SH-SY5Y (cell line): Measurements from ENCODE around the gene FZR1.

ENCODE experiments used
- GATA2 ChIP-seq: IDR thresholded peaks from 2 replicates; pipeline ENCODE4 v1.6.1; 2011; ENCODE audit warnings: mild to moderate bottlenecking, low read depth, low read length
- GATA3 ChIP-seq: IDR thresholded peaks from 2 replicates; pipeline ENCODE4 v1.6.1; 2011; ENCODE audit warnings: low read depth, mild to moderate bottlenecking, low read length, moderate library complexity

FZR1 gene

DNA sequence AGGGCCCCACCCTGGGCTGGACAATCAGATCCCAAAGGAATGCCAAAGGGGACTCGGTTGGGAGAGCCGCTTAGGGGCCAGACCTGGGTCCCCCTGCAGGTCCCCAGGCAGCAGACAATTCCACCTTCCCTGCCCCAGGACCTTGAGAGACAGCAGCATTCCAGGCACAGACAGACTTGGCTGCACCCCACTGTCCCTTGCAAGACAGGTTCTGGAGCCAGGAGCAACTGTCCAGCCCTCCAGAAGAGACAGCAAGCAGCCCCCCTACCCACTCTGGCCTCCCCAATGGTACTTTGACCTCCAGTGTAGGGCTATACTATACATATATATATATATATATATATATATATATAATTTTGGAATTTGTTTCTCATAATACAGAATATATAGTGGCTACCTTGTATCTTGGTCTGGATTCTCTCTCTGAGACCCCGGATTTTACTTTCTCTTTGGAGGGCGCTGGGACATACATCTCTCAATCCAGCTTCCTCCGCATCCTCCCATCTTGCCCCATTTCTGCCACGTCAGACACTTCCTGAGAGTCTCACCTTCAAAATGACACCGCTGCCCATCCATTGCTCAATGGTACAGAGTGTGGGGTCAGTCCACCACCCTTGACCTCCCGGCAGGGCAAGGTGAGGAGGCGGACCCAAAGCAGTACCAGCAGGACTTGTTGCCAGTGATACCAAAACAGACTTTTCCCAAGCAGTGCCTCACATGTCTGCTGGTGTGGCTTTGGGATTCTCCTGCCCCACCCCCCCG is 38.5 kb upstream of the FZR1 start:
- TF ChIP-seq GATA2 (no peak), GATA3 (no peak)

DNA sequence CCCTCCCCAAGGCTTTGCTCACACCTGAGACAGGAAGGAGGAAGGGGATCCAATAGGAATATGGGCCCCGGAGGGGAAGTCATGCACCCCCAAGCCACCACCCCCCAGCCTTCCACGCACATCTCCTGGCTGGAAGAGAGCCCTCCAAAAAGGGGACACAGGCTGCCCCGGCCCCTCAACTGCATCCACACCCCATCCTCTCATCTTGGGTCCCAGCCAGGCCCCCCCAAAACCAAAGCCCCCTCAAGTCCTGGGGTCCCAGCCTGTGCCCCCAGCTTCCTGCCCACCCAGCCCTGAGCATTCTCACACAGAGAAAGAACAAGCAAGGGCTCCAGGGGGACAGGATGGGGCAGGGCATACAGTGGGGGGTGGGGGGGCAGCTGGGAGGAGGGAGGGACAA is 37.9 kb upstream of the FZR1 start:
- TF ChIP-seq GATA2 (no peak), GATA3 (no peak)

DNA sequence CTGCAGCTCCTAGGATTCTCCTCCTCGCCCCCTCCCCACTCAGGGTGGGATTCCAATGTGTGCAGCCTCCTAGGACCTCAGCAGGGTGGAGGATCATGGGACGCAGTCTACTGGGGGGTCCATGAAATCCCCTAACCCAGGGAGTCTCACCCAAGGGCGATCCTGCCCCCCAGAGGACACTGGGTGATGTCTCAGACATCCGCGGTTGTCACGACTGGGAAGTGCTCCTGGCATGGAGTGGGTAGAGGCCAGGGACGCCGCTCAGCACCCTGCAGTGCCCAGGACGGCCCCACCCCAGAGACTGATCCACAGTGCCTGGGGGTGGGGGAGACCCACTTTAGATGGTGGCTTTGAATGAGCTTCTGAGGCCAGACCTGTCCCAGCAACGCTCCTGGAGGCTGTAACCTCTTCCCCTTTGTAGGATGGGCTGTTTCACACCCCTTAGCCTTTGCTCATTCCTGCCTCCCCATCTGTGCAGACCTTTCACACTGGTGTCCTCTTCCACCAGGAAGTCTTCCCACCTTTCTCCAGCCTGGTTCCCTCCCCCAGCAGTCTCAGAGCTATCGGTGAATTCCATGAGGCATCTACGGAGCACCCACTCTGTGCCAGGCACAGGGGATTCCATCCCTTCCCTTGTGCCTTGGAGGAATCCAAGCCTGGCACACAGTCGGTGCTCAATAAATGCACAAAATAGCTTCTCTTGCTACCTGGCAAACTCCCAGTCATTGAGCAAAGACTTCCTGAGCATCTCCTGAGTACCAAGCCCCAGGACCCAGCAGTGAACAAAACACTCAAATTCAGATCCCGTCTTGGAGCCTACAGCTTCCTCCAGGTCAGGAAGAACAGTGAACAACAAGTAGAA is 36.2 kb upstream of the FZR1 start:
- TF ChIP-seq GATA2, result no peak
- no peak for TF ChIP-seq GATA3

DNA sequence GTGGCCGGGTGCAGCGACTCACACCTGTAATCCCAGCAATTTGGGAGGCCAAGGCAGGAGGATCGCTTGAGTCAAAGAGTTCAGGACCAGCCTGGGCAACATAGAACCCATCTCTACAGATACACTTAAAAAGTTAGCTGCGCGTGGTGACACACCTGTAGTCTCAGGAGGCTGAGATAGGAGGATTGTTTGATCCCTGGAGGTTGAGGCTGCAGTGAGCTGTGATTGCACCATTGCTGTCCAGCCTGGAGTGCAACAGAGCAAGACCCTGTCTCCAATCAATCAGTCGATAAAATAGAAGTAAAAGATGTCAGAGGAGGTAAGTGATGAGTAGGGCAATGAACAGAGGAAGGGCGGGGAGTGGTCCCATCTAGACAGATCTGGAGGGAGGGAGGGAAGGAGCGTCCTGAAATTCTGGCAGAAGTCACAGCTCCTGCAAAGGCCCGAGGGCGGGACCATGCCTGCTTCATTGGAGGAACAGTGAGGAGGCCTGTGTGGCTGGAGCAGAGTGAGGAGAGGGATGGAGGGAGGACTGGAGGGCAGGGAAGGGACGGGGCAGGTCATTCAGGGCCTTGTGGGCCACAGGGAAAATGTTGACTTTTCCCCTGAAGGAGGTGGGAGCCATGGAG is 35.5 kb upstream of the FZR1 start:
- TF ChIP-seq GATA2 (no peak), GATA3 (no peak)

DNA sequence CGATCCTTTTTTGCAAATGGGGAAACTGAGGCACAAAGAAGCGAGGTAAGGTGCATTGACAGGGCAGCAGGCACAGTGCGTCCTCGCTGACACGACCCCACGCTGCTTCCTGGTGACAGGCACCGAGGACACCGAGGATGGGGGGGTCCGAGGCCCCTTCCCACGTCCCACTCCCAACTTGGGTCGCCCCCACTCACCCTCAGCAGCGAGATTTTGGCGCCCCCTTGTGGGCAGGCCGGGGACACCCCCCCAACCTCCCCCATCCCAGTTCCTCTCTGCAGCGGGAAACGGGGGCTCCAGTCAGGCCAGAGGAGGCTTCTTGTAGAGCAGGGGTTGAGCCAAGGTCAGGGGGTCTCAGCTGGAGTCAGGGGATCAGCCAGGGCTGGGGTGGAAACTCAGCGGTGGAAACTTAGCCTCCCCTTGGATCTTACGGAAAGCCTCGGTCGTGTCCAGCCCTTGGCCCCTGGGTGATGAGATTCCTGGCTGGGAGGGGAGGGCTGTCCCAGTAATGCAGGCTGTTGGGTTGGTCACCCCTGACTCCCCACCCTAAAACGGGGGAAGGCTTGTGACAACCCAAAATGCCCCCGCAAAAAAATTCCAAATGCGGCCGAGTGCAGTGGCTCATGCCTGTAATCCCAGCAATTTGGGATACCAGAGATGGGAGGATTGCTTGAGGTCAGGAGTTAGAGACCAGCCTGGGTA is 34.0 kb upstream of the FZR1 start:
- TF ChIP-seq GATA2, result no peak
- TF ChIP-seq GATA3, result no peak

DNA sequence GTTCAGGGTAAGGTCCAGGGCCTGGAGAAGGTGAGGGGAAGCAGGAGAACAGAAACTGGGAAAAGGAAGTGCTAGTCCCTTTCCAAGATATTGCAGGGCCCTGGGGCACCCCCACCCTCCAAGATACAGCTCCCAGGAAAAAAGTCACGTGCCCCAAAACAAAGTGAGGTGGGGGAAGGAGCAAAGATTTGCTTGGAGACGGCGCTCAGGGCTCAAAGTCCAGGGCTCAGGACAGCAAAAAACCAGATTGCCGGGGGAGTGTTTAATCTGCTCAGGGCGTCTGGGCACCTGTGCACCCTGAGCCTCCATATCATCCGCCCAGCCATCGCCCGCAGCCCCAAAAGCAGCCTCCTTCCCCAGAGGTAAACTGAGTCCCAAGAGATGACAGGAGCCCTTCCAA is 32.1 kb upstream of the FZR1 start:
- TF ChIP-seq GATA2 (no peak), GATA3 (no peak)

DNA sequence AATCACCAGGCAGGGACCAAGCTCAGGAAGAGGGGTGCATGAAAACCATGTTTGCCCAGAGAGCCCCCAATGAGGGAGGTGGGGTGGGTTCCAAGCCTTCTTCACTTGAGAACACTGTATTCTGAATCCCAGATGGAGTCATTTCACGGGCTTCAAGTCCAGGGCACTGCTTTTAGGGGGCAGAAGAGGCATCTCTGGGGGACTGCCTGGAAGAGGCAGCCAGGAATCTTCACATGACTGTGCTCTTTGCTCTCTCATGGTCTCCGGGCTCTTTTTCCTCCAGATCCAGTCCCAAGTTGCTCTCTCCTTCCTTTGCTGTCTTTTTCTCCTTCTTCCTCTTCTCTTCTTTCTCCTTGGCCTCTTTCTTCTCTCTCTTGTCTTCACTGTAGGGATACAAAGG is 31.5 kb upstream of the FZR1 start:
- no peak for TF ChIP-seq GATA3

DNA sequence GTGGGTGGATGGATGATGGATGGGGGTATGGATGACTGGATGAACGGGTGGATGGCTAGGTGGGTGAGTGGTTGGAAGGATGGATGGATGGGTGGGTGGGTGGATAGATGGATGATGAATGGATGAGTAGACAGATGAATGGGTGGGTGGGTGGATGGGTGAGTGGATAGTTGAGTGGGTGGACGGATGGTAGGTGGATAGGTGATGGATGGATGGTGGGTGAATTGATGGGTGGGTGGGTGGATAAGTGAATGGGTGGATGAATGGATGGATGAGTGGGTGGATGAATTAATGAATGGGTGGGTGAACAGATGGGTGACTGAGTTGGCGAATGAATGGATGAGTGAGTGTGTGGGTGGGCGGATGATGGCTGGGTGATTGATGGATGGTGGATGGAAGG is 30.7 kb upstream of the FZR1 start:
- TF ChIP-seq GATA2 (no peak), GATA3 (no peak)

DNA sequence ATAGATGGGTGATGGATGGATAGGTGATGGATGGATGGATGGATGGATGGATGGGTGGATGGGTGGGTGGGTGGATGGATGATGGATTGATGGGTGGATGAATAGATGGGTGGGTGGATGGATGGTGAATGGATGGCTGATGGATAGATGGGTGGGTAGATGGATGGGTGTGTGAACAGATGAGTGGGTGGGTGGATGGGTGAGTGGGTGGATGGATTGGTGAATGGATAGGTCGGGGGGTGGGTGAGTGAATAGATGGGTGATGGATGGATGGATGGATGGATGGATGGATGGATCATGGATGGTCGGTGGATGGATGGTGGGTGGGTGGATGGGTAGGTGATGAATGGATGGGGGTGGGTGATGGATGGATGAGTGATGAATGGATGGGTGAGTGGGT is 29.3 kb upstream of the FZR1 start:
- TF ChIP-seq GATA3 (no peak), GATA2 (no peak)

DNA sequence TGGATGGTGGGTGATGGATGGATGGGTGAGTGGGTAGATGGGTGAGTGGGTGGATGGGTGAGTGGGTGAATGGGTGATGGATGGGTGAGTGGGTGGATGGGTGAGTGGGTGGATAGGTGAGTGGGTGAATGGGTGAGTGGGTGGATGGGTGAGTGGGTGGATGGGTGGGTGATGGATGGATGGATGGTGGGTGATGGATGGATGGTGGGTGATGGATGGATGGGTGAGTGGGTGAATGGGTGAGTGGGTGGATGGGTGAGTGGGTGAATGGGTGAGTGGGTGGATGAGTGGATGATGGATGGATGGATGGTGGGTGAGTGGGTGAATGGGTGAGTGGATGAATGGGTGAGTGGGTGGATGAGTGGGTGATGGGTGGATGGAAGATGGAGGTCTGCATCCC is 28.6 kb upstream of the FZR1 start:
- no peak for TF ChIP-seq GATA3
- no peak for TF ChIP-seq GATA2

DNA sequence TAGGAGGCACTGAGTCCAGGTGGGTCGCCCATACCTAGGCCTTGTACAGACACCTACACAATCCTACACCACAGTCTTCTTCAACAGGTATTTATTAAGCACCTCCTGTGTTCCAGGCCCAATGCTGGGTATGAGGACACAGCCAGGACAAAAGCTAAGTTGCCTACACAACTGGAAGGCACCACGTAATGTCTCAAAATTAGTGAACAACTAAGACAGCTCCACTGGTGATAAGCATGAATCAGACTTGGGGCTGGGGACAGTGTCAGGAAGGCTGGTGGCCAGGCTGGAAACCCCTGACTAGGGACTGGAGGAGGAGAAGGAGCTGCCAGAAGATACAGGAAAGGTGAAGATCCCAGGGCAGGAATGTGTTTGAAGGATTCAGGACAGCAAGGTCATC is 28.2 kb upstream of the FZR1 start:
- TF ChIP-seq GATA3 (no peak), GATA2 (no peak)

DNA sequence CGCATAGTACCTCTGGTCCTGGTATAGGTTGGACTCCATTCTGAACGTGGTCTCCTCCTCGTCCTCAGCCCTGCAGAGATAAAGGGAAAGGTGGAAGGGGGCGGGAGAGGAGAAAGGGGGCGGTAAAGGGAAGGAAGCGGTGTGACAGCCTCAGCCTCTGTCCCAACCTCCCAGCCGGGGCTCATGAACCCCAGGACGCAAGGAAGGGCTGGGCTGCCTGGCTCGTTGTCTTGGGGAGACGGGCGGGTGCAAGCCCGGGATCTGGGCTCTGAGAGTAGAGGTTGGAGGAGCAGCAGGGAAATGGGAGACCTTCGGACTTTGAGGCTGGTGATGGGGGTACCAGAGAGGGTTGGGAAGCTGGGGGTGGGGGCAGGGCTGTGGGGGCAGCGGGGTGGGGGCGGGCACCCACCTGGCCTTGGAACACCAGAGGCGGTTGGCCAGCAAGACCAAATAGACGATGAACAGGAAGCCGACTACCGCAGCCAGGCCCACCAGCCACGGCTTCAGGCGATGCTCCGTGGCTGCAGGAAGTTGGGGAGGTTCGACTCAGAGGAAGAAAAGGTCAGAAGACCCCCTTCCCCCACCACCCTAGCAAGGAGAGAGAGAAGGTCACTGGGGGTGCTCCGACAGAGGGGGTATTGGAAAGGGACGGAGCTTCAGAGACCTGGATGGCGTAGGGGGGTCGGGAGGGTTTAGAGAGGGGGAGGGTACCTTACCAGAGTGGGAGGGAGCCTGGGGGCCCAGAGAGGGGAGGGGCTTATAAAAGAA is 27.5 kb upstream of the FZR1 start:
- TF ChIP-seq GATA2 (no peak), GATA3 (no peak)

DNA sequence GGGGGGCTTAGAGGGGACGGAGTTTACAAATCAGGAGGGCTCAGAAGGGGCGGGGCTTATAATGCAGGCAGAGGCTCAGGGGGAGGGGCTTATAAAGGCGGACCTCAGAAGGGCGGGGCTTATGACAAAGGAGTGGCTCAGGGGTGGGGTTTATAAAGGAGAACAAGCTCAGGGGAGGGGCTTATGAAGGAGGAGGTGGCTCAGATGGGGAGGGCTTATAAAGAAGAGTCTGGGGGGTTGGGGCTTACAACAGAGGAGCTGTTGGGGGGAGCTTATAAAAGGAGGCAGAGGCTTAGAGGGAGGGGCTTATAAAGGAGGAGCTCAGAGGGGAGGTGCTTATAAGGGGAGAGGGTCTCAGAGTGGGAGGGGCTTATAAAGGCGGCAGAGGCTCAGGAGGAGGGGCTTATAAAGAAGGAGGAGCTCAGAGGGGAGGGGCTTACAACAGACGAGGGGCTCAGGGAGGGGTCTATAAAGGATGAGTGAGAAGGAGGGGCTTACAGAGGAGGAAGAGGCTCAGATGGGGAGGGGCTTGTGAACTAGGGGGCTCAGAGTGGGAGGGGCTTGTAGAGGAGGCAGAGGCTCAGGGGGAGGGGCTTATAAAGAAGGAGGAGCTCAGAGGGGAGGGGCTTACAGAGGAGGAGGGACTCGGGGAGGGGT is 26.8 kb upstream of the FZR1 start:
- TF ChIP-seq GATA3 (no peak), GATA2 (no peak)
